ENCODE data around the gene ATG13. TPM values are rescaled to one million over a fixed set of nuclear protein-coding genes. Genes with fewer than 3 reads are reported as not detected.
"Not testable (repeated sequence)": the region's sequence is repeated elsewhere in the genome, so short reads cannot be mapped to it uniquely, and the experiment has no call there.

The ATG13 gene
- total RNA-seq, 4 donors from 2014 or later, result 33.4 to 76.0 (median 67.0) TPM

DNA sequence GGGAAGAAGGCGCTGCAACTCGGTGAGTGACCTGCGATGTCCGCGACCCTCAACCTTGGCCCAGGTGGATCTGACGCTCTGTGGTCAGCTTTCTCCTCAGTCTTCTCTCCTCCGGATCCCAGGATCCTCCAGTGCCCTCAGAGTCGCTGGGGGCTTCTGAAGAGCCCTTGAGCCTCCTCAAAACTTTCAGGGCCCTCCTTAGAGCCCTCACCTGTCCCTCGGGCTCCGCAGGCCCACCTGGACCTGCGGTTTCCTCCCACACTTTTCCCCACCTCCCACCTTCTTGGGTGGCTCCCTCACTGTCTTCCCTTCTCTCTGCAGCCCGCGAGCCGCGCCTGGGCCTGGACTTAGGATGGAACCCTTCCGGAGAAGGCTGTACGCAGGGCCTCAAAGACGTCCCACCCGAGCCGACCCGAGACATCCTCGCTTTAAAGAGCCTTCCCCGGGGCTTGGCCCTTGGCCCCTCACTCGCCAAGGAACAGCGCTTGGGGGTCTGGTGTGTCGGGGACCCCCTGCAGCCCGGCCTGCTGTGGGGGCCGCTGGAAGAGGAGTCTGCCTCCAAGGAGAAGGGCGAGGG, 83.8 kb downstream of the ATG13 start:
- no peak for DNase-seq
- peaks cover 0 to 42% of the 10 kb centered on the region in 2 donors for H3K36me3 ChIP-seq
- no peak for ATAC-seq
- peak overlapping the region; percentile 88 to 100 (median 94) for H3K27ac ChIP-seq
- peak overlapping the region; percentile 70 to 99 (median 93) for H3K4me3 ChIP-seq
- in situ Hi-C loops (cut with MboI; ENCODE audit: low sequenced_read_pairs in 4 of 4), result no loop called here
- TF ChIP-seq, protein P1, sequence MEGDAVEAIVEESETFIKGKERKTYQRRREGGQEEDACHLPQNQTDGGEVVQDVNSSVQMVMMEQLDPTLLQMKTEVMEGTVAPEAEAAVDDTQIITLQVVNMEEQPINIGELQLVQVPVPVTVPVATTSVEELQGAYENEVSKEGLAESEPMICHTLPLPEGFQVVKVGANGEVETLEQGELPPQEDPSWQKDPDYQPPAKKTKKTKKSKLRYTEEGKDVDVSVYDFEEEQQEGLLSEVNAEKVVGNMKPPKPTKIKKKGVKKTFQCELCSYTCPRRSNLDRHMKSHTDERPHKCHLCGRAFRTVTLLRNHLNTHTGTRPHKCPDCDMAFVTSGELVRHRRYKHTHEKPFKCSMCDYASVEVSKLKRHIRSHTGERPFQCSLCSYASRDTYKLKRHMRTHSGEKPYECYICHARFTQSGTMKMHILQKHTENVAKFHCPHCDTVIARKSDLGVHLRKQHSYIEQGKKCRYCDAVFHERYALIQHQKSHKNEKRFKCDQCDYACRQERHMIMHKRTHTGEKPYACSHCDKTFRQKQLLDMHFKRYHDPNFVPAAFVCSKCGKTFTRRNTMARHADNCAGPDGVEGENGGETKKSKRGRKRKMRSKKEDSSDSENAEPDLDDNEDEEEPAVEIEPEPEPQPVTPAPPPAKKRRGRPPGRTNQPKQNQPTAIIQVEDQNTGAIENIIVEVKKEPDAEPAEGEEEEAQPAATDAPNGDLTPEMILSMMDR (IDR thresholded peaks at IDR 0.05 in 4 of 5, conservative IDR thresholded peaks at IDR 0.05 in 1 of 5), result no peak
- no peak for TF ChIP-seq POLR2A (IDR thresholded peaks at IDR 0.05)
- H3K9me3 ChIP-seq, result no peaks in the 10 kb centered on the region
- H3K27me3 ChIP-seq, result no peaks in the 10 kb centered on the region
- peaks cover 53 to 55% of the 10 kb centered on the region in 2 donors for H3K4me1 ChIP-seq
- intact Hi-C loops (cut with DNase I; ENCODE audit: low total_unique reads), result loop anchor here (5.0 to 10.0 kb wide), 2 partner anchors 339 to 474 kb away; partner anchors contain the start of gene ARFGAP2

DNA sequence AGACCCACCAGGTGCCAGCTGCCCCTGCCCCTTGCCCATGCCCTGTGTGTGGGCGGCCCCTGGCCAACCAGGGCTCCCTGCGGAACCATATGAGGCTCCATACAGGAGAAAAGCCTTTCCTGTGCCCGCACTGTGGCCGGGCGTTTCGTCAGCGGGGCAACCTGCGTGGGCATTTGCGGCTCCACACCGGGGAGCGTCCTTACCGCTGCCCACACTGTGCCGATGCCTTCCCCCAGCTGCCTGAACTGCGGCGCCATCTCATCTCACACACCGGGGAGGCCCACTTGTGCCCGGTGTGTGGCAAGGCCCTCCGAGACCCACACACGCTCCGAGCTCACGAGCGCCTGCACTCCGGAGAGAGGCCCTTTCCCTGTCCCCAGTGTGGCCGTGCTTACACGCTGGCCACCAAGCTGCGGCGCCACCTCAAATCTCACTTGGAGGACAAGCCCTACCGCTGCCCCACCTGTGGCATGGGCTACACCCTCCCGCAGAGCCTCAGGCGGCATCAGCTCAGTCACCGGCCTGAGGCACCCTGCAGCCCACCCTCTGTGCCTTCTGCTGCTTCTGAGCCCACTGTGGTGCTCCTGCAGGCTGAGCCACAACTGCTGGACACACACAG, 87.8 kb downstream of the ATG13 start:
- DNase-seq (no peak), ATAC-seq (no peak)
- Histone ChIP-seq H3K4me3 (no peak overlapping the region), H3K27ac (no peak overlapping the region), H3K9me3 (no peaks in the 10 kb centered on the region), H3K4me1 (peaks cover 14 to 20% of the 10 kb centered on the region in 2 donors), H3K36me3 (peaks cover 0 to 52% of the 10 kb centered on the region in 2 donors), H3K27me3 (no peaks in the 10 kb centered on the region)
- intact Hi-C loops (cut with DNase I; ENCODE audit: low total_unique reads) (loop anchor here (10.0 kb wide), 1 partner anchor 470 kb away; the partner anchor contains the start of gene ARFGAP2), in situ Hi-C loops (cut with MboI; ENCODE audit: low sequenced_read_pairs in 4 of 4) (no loop called here)
- TF ChIP-seq, protein P1 (IDR thresholded peaks at IDR 0.05 in 4 of 5, conservative IDR thresholded peaks at IDR 0.05 in 1 of 5), result no peak
- TF ChIP-seq POLR2A (IDR thresholded peaks at IDR 0.05), result no peak

DNA sequence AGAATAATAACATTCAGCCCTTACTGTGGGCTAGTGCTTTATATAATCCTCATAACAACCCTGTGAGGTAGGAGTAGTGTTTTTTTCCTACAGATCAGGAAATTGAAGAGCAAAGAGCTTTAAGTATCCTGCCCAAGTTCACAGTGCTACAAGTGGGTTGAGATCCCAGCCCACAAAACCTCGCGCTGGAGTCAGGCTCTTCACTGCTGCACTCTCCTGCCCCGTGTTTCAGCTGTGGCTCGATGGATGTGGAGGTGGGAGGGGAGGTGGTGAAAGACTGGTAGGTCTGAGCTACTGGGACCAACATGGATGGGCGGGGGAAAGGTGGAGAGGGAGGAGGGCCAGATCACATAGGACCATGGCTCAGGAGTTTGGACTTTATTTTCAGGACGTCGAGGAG, 89.5 kb downstream of the ATG13 start:
- in situ Hi-C loops (cut with MboI; ENCODE audit: low sequenced_read_pairs in 4 of 4) (no loop called here), intact Hi-C loops (cut with DNase I; ENCODE audit: low total_unique reads) (loop anchor here (10.0 kb wide), 1 partner anchor 468 kb away; the partner anchor contains the start of gene ARFGAP2)
- H3K9me3 ChIP-seq, result no peaks in the 10 kb centered on the region
- TF ChIP-seq POLR2A (IDR thresholded peaks at IDR 0.05), result no peak
- TF ChIP-seq, protein P1 (IDR thresholded peaks at IDR 0.05 in 4 of 5, conservative IDR thresholded peaks at IDR 0.05 in 1 of 5), result no peak
- ATAC-seq, result no peak
- H3K4me1 ChIP-seq, result peaks cover 20 to 29% of the 10 kb centered on the region in 2 donors
- H3K4me3 ChIP-seq, result no peak overlapping the region
- no peak for DNase-seq
- no peaks in the 10 kb centered on the region for H3K27me3 ChIP-seq
- peaks cover 0 to 51% of the 10 kb centered on the region in 2 donors for H3K36me3 ChIP-seq
- H3K27ac ChIP-seq, result peak overlapping the region in 2 of 4 donors; percentile 18 to 52

DNA sequence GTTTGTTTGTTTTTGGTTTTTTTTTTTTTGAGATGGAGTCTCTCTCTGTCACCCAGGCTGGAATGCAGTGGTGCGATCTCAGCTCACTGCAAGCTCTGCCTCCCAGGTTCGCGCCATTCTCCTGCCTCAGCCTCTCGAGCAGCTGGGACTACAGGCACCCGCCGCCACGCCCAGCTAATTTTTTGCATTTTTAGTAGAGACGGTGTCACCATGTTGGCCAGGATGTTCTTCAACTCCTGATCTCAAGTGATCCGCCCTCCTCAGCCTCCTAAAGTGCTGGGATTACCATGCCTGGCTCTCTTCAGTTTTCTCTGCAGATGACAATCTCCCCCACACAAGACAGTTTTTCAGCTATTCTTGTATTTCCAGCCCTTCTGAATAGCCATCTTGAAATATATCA, 92.0 kb downstream of the ATG13 start:
- Histone ChIP-seq H3K27ac (peak overlapping the region; percentile 84 to 100 (median 98)), H3K4me1 (peaks cover 20 to 39% of the 10 kb centered on the region in 2 donors), H3K36me3 (peaks cover 0 to 28% of the 10 kb centered on the region in 2 donors)
- intact Hi-C loops (cut with DNase I; ENCODE audit: low total_unique reads), result loop anchor here (10.0 kb wide), 1 partner anchor 465 kb away; the partner anchor contains the start of gene ARFGAP2
- ATAC-seq; DNase-seq; H3K9me3 ChIP-seq; H3K4me3 ChIP-seq; in situ Hi-C loops (cut with MboI; ENCODE audit: low sequenced_read_pairs in 4 of 4); H3K27me3 ChIP-seq: not testable (repeated sequence)

DNA sequence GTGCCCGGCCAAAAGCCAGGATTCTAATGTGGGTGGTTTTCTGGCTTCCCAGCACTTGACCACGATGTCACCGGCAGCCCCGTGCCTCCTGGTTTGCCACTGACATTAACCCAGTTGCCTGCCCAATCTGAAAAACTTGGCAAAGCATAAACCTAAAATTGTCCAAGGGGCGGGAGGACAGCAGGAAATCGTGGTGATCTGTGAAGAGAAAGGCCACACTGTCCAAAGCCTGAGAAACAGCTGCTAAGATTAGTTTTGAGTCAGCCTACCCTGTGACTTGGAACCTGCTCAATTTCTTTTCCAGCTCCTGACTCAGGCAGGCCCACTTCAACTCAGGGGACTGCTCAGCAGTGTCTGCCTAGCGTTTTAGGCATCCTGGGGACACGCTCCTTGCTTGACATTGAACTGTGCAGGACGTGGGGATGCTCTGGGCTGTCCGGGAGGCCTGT, 93.5 kb downstream of the ATG13 start:
- H3K4me3 ChIP-seq, result no peak overlapping the region
- peak; percentile 45 to 63 for TF ChIP-seq POLR2A (IDR thresholded peaks at IDR 0.05)
- TF ChIP-seq, protein P1 (IDR thresholded peaks at IDR 0.05 in 4 of 5, conservative IDR thresholded peaks at IDR 0.05 in 1 of 5), result no peak
- no peaks in the 10 kb centered on the region for H3K27me3 ChIP-seq
- peak; percentile 94 to 97 for ATAC-seq
- intact Hi-C loops (cut with DNase I; ENCODE audit: low total_unique reads), result loop anchor here (2.0 kb wide), 2 partner anchors 36 to 50 kb away; no protein-coding TSS in a partner anchor
- peak overlapping the region; percentile 84 to 100 (median 98) for H3K27ac ChIP-seq
- DNase-seq, result peak; percentile 92 to 94
- H3K36me3 ChIP-seq, result peaks cover 0 to 13% of the 10 kb centered on the region in 2 donors
- H3K4me1 ChIP-seq, result peaks cover 20 to 46% of the 10 kb centered on the region in 2 donors
- in situ Hi-C loops (cut with MboI; ENCODE audit: low sequenced_read_pairs in 4 of 4), result no loop called here
- no peaks in the 10 kb centered on the region for H3K9me3 ChIP-seq

All from gastrocnemius medialis (tissue), 4 donors.